ENCODE measurements around the gene SMIM9. TPM values are rescaled to one million over a fixed set of nuclear protein-coding genes. Genes with fewer than 3 reads are reported as not detected.

SMIM9 gene
- polyA plus RNA-seq, 1 donor (not counting 4 experiments of a cell fraction or from before 2014, with no cell fraction given): not detected

- Histone ChIP-seq H3K27me3 (ENCODE audit: control insufficient read depth, extremely low read depth, insufficient read depth, low read length) (no peaks in the 10 kb centered on the region), H3K9ac (ENCODE audit: control insufficient read depth, extremely low read depth, insufficient read depth, low read length) (no peak overlapping the region), H2AFZ (ENCODE audit: control insufficient read depth, low read length) (no peak overlapping the region), H3K4me2 (ENCODE audit: control insufficient read depth, extremely low read depth, insufficient read depth, low read depth, low read length) (no peak overlapping the region), H3K9me1 (ENCODE audit: control insufficient read depth, extremely low read depth, insufficient read depth, low read length) (no peaks in the 10 kb centered on the region), H3K4me3 (ENCODE audit: control insufficient read depth in 2 of 3, extremely low read depth in 1 of 3, insufficient read depth in 2 of 3, low read depth in 1 of 3, low read length in 3 of 3) (no peak overlapping the region), H3K4me1 (ENCODE audit: control insufficient read depth, extremely low read depth, insufficient read depth, low read length) (peaks cover 1% of the 10 kb centered on the region), H3K27ac (ENCODE audit: control insufficient read depth, insufficient read depth, low read length) (no peak overlapping the region), H3K9me3 (ENCODE audit: control insufficient read depth, low read depth, low read length) (no peaks in the 10 kb centered on the region), H4K20me1 (ENCODE audit: control insufficient read depth, extremely low read depth, insufficient read depth, low read length) (no peaks in the 10 kb centered on the region), H3K36me3 (ENCODE audit: control insufficient read depth in 2 of 2, extremely low read depth in 1 of 2, insufficient read depth in 2 of 2, low read length in 2 of 2) (no peaks in the 10 kb centered on the region), H3K79me2 (ENCODE audit: control insufficient read depth, insufficient read depth, low read length) (no peaks in the 10 kb centered on the region)
- TF ChIP-seq CTCF (optimal IDR thresholded peaks at IDR 0.05 in 1 of 3, IDR thresholded peaks at IDR 0.05 in 1 of 3, conservative IDR thresholded peaks at IDR 0.05 in 1 of 3; ENCODE audit: extremely low read depth in 1 of 3, insufficient read depth in 2 of 3, low read length in 3 of 3) (no peak), EZH2 (IDR thresholded peaks at IDR 0.05; ENCODE audit: low read length) (no peak)
- dilution Hi-C loops (cut with MboI; ENCODE audit: extremely low pct_ligation_motif_present, low sequenced_read_pairs): no loop called here
- FAIRE-seq (no peak), DNase-seq (ENCODE audit: low read depth, low spot score) (no peak)
Observed at GRCh38 chrX:154799556-154800348, 34.7 kb downstream of the SMIM9 start.

- Histone ChIP-seq H3K4me3 (ENCODE audit: control insufficient read depth in 2 of 3, extremely low read depth in 1 of 3, insufficient read depth in 2 of 3, low read depth in 1 of 3, low read length in 3 of 3) (no peak overlapping the region), H3K27me3 (ENCODE audit: control insufficient read depth, extremely low read depth, insufficient read depth, low read length) (no peaks in the 10 kb centered on the region), H3K79me2 (ENCODE audit: control insufficient read depth, insufficient read depth, low read length) (no peaks in the 10 kb centered on the region), H2AFZ (ENCODE audit: control insufficient read depth, low read length) (no peak overlapping the region), H3K27ac (ENCODE audit: control insufficient read depth, insufficient read depth, low read length) (no peak overlapping the region), H3K36me3 (ENCODE audit: control insufficient read depth in 2 of 2, extremely low read depth in 1 of 2, insufficient read depth in 2 of 2, low read length in 2 of 2) (no peaks in the 10 kb centered on the region), H3K9me1 (ENCODE audit: control insufficient read depth, extremely low read depth, insufficient read depth, low read length) (no peaks in the 10 kb centered on the region), H3K4me2 (ENCODE audit: control insufficient read depth, extremely low read depth, insufficient read depth, low read depth, low read length) (no peak overlapping the region), H3K4me1 (ENCODE audit: control insufficient read depth, extremely low read depth, insufficient read depth, low read length) (no peaks in the 10 kb centered on the region), H3K9ac (ENCODE audit: control insufficient read depth, extremely low read depth, insufficient read depth, low read length) (no peak overlapping the region), H4K20me1 (ENCODE audit: control insufficient read depth, extremely low read depth, insufficient read depth, low read length) (no peaks in the 10 kb centered on the region), H3K9me3 (ENCODE audit: control insufficient read depth, low read depth, low read length) (no peaks in the 10 kb centered on the region)
- TF ChIP-seq CTCF (optimal IDR thresholded peaks at IDR 0.05 in 1 of 3, IDR thresholded peaks at IDR 0.05 in 1 of 3, conservative IDR thresholded peaks at IDR 0.05 in 1 of 3; ENCODE audit: extremely low read depth in 1 of 3, insufficient read depth in 2 of 3, low read length in 3 of 3): no peak
- TF ChIP-seq EZH2 (IDR thresholded peaks at IDR 0.05; ENCODE audit: low read length): no peak
- no peak for FAIRE-seq
- no peak for DNase-seq (ENCODE audit: low read depth, low spot score)
- dilution Hi-C loops (cut with MboI; ENCODE audit: extremely low pct_ligation_motif_present, low sequenced_read_pairs): no loop called here
Observed at GRCh38 chrX:154797006-154797405, 37.5 kb downstream of the SMIM9 start.
